Panc1 (cell line): ENCODE measurements around the gene CXCR6.

Experiments
- TF ChIP-seq, protein P1 (sequence below), 2 experiments: IDR thresholded peaks; 2 replicates each; pipeline ENCODE4 v1.6.1; 2011 to 2012; ENCODE audit warnings: low read depth in 2 of 2, control low read depth in 1 of 2, low read length in 1 of 2, mild to moderate bottlenecking in 1 of 2, moderate library complexity in 1 of 2; ENCODE audit not compliant: insufficient read depth in 1 of 2
- TF ChIP-seq, protein P2 (sequence below): fragments of 450-650 bp; IDR thresholded peaks from 2 replicates; pipeline ENCODE4 v1.5.1; 2017; ENCODE audit warnings: mild to moderate bottlenecking

DNA sequence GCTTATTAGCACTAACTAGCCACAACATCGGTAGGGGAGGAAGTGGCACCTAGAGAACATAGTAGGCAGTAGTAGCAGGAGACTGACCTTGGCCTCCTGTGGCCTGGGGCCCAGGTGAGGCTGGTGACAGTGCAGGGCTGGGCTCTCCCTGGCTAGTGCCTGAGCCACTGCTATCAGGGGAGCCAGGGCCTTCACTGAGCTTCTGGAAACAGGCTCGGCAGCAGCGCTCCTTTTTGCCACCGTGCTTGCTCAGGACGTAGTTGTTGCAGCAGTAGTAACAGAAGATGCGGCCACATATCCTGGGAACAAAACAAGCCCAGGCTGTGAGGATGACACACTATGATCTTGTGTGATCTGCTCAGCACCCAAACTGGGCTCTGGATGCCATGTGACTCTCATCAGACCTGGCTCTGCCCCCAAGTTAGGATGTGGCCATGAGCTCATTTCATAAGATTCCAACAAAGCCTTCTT is 15.1 kb downstream of the CXCR6 start:
- TF ChIP-seq, protein P1, sequence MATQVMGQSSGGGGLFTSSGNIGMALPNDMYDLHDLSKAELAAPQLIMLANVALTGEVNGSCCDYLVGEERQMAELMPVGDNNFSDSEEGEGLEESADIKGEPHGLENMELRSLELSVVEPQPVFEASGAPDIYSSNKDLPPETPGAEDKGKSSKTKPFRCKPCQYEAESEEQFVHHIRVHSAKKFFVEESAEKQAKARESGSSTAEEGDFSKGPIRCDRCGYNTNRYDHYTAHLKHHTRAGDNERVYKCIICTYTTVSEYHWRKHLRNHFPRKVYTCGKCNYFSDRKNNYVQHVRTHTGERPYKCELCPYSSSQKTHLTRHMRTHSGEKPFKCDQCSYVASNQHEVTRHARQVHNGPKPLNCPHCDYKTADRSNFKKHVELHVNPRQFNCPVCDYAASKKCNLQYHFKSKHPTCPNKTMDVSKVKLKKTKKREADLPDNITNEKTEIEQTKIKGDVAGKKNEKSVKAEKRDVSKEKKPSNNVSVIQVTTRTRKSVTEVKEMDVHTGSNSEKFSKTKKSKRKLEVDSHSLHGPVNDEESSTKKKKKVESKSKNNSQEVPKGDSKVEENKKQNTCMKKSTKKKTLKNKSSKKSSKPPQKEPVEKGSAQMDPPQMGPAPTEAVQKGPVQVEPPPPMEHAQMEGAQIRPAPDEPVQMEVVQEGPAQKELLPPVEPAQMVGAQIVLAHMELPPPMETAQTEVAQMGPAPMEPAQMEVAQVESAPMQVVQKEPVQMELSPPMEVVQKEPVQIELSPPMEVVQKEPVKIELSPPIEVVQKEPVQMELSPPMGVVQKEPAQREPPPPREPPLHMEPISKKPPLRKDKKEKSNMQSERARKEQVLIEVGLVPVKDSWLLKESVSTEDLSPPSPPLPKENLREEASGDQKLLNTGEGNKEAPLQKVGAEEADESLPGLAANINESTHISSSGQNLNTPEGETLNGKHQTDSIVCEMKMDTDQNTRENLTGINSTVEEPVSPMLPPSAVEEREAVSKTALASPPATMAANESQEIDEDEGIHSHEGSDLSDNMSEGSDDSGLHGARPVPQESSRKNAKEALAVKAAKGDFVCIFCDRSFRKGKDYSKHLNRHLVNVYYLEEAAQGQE (IDR thresholded peaks at IDR 0.05; ENCODE audit: insufficient read depth in 1 of 2, low read depth in 2 of 2, low read length in 1 of 2): no peak
- TF ChIP-seq, protein P2, sequence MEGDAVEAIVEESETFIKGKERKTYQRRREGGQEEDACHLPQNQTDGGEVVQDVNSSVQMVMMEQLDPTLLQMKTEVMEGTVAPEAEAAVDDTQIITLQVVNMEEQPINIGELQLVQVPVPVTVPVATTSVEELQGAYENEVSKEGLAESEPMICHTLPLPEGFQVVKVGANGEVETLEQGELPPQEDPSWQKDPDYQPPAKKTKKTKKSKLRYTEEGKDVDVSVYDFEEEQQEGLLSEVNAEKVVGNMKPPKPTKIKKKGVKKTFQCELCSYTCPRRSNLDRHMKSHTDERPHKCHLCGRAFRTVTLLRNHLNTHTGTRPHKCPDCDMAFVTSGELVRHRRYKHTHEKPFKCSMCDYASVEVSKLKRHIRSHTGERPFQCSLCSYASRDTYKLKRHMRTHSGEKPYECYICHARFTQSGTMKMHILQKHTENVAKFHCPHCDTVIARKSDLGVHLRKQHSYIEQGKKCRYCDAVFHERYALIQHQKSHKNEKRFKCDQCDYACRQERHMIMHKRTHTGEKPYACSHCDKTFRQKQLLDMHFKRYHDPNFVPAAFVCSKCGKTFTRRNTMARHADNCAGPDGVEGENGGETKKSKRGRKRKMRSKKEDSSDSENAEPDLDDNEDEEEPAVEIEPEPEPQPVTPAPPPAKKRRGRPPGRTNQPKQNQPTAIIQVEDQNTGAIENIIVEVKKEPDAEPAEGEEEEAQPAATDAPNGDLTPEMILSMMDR: no peak
